Measurements from ENCODE around the gene FHOD3.
"Not testable (repeated sequence)": the region's sequence is repeated elsewhere in the genome, so short reads cannot be mapped to it uniquely, and the experiment has no call there.

FHOD3 gene

GRCh38 chr18:36449451-36449850 lies 151.9 kb downstream of the FHOD3 start:
- DNase-seq (ENCODE audit: low read depth in 2 of 2) = no peak

GRCh38 chr18:36450264-36450663 lies 152.8 kb downstream of the FHOD3 start:
- no peak for DNase-seq (ENCODE audit: low read depth in 2 of 2)

- no peak for DNase-seq (ENCODE audit: low read depth in 2 of 2)
Measured at GRCh38 chr18:36451454-36452251, 154.1 kb downstream of the FHOD3 start.

- DNase-seq (ENCODE audit: low read depth in 2 of 2) = no peak
Measured at GRCh38 chr18:36454245-36454644, 156.7 kb downstream of the FHOD3 start.

GRCh38 chr18:36454848-36455458 lies 157.4 kb downstream of the FHOD3 start:
- DNase-seq (ENCODE audit: low read depth in 2 of 2) = no peak

GRCh38 chr18:36455931-36456330 lies 158.4 kb downstream of the FHOD3 start:
- DNase-seq (ENCODE audit: low read depth in 2 of 2) = no peak

- DNase-seq (ENCODE audit: low read depth in 2 of 2) = no peak
Measured at GRCh38 chr18:36456622-36457021, 159.1 kb downstream of the FHOD3 start.

GRCh38 chr18:36457683-36458082 lies 160.2 kb downstream of the FHOD3 start:
- DNase-seq (ENCODE audit: low read depth in 2 of 2) = no peak

- DNase-seq (ENCODE audit: low read depth in 2 of 2) = no peak
Measured at GRCh38 chr18:36458306-36458705, 160.8 kb downstream of the FHOD3 start.

- no peak for DNase-seq (ENCODE audit: low read depth in 2 of 2)
Measured at GRCh38 chr18:36459203-36459602, 161.7 kb downstream of the FHOD3 start.

- no peak for DNase-seq (ENCODE audit: low read depth in 2 of 2)
Measured at GRCh38 chr18:36459786-36460185, 162.3 kb downstream of the FHOD3 start.

GRCh38 chr18:36460324-36460850 lies 162.9 kb downstream of the FHOD3 start:
- DNase-seq (ENCODE audit: low read depth in 2 of 2) = no peak

- DNase-seq (ENCODE audit: low read depth in 2 of 2) = no peak
Measured at GRCh38 chr18:36460854-36461253, 163.3 kb downstream of the FHOD3 start.

GRCh38 chr18:36461551-36461987 lies 164.1 kb downstream of the FHOD3 start:
- DNase-seq (ENCODE audit: low read depth in 2 of 2) = no peak

GRCh38 chr18:36463516-36463915 lies 166.0 kb downstream of the FHOD3 start:
- not testable (repeated sequence) for DNase-seq (ENCODE audit: low read depth in 2 of 2)

- no peak for DNase-seq (ENCODE audit: low read depth in 2 of 2)
Measured at GRCh38 chr18:36464126-36464651, 166.7 kb downstream of the FHOD3 start.

- DNase-seq (ENCODE audit: low read depth in 2 of 2) = no peak
Measured at GRCh38 chr18:36465276-36465675, 167.8 kb downstream of the FHOD3 start.

- no peak for DNase-seq (ENCODE audit: low read depth in 2 of 2)
Measured at GRCh38 chr18:36465970-36466369, 168.5 kb downstream of the FHOD3 start.

GRCh38 chr18:36467614-36468013 lies 170.1 kb downstream of the FHOD3 start:
- no peak for DNase-seq (ENCODE audit: low read depth in 2 of 2)

- no peak for DNase-seq (ENCODE audit: low read depth in 2 of 2)
Measured at GRCh38 chr18:36468161-36468560, 170.6 kb downstream of the FHOD3 start.

GRCh38 chr18:36469461-36469860 lies 171.9 kb downstream of the FHOD3 start:
- DNase-seq (ENCODE audit: low read depth in 2 of 2) = no peak

GRCh38 chr18:36470896-36471295 lies 173.4 kb downstream of the FHOD3 start:
- DNase-seq (ENCODE audit: low read depth in 2 of 2) = no peak

- no peak for DNase-seq (ENCODE audit: low read depth in 2 of 2)
Measured at GRCh38 chr18:36471393-36471792, 173.9 kb downstream of the FHOD3 start.
